H1 (cell line): ENCODE results near the gene STX19. TPM values are rescaled to one million over a fixed set of nuclear protein-coding genes. Genes with fewer than 3 reads are reported as not detected.

ENCODE experiments used
- GTF2F1 ChIP-seq: IDR thresholded peaks from 2 replicates; pipeline ENCODE4 v1.6.1; 2012; ENCODE audit warnings: low read depth, low read length, improper control_type of control experiment, borderline replicate concordance
- TAF1 ChIP-seq: IDR thresholded peaks from 2 replicates; pipeline ENCODE4 v1.6.1; 2011; ENCODE audit warnings: mild to moderate bottlenecking, low read depth, low read length
- polyA plus RNA-seq, 7 experiments: library from polyadenylated mRNA; depleted of rRNA in 3 of 7; stranded (reverse) in 5 of 7; unstranded in 2 of 7; fragments of >200 nt in 5 of 7; fragments of 200-250 nt in 2 of 7; gene quantifications; 1 replicate in 5 of 7; 2 replicates in 1 of 7; 4 replicates in 1 of 7; pipeline versions ENCODE4 v1.2.1 to v1.2.3, GENCODE V29; 2011 to 2013; ENCODE audit warnings: missing spikeins in 2 of 7, mixed read lengths in 2 of 7
- total RNA-seq: library from RNA; stranded (reverse); fragmentation: NEBNext Ultra II Directional; extraction: Animal tissue kit (Norgen Biotek cat#: 25700); gene quantifications from 2 replicates; pipeline ENCODE4 v1.2.1, GENCODE V29; 2021
- TF ChIP-seq, protein P1 (sequence below): IDR thresholded peaks from 2 replicates; pipeline ENCODE4 v1.6.1; 2012; ENCODE audit warnings: low read length, inconsistent platforms

The STX19 gene
- total and polyA plus RNA-seq, 2 of the 8 experiments (the other 6 are each of a cell fraction or from before 2014, with no cell fraction given), result not detected

DNA sequence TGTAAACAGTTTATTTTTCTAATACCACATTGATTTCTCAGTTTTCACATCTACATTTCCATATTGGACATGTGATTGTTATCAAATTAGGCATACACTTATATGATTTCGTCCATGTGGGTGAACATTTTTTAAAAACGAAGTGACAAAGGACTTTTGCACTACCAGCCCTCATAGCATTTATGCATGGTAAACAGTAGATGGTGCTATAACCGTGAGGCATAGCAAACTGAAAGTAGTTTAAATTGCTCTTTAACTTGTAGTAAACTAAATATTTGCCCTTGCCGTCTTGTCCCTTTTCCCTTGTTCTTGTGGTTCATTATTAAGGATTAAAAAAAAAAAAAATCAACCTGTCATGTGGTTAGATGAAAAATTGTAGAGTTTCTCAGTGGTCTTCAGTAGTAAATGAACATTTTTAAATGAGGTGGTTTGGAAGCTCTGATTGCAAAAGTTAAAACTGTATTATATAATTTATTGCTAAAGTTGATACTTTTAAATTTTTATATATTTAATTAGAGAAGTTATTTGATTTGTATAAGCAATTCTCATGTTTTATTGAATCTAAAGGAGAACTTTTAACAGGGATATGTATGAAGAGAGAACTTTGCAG lies 24.0 kb downstream of the STX19 start (continued):
- TF ChIP-seq GTF2F1, result no peak
- TF ChIP-seq TAF1, result no peak
- TF ChIP-seq, protein P1, sequence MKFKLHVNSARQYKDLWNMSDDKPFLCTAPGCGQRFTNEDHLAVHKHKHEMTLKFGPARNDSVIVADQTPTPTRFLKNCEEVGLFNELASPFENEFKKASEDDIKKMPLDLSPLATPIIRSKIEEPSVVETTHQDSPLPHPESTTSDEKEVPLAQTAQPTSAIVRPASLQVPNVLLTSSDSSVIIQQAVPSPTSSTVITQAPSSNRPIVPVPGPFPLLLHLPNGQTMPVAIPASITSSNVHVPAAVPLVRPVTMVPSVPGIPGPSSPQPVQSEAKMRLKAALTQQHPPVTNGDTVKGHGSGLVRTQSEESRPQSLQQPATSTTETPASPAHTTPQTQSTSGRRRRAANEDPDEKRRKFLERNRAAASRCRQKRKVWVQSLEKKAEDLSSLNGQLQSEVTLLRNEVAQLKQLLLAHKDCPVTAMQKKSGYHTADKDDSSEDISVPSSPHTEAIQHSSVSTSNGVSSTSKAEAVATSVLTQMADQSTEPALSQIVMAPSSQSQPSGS, result no peak
- TF ChIP-seq, all 59 proteins: peak for 2
